Epidermal melanocyte (primary cell): ENCODE results near the gene IL16.
"Not testable (repeated sequence)": the region's sequence is repeated elsewhere in the genome, so short reads cannot be mapped to it uniquely, and the experiment has no call there.

Experiments
- DNase-seq: peaks from one replicate; pipeline ENCODE4 v3.0.0; 2011; ENCODE audit warnings: low spot score; ENCODE audit not compliant: insufficient read length

IL16 gene

DNA sequence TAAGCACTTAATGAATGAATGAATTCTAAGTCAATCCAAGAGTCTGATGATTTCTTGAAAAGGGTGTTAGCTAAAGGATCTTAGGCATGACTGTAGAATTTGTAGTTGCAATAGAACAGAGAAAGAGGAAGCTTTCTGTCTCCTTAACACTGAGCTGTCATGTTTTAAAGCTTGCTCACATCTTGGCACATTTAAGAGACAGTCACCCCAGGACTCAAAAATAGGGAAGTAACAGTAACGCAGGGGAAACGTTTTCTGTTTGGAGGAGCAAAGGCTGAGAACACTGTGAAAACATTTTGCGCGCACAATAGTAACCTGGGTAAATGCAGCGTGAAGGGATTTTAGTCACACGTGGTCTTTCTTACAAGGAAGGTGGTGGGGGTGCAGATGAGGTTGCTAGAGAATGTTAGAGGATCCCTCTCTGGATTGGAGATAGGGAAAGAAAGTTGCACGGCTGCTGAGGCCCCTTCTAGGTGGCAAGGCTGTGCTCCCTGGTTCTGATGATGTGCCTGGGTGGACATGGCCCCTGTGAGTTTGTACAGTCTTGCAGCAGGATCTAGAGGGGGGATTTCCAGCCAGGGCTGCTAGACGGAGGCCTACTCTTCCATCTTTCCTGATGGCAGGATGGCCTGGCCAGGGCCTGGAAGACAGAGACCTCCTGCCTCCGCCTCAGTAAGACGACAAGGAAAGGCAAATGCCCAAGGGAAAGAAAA is 115.2 kb downstream of the IL16 start:
- DNase-seq = no peak

DNA sequence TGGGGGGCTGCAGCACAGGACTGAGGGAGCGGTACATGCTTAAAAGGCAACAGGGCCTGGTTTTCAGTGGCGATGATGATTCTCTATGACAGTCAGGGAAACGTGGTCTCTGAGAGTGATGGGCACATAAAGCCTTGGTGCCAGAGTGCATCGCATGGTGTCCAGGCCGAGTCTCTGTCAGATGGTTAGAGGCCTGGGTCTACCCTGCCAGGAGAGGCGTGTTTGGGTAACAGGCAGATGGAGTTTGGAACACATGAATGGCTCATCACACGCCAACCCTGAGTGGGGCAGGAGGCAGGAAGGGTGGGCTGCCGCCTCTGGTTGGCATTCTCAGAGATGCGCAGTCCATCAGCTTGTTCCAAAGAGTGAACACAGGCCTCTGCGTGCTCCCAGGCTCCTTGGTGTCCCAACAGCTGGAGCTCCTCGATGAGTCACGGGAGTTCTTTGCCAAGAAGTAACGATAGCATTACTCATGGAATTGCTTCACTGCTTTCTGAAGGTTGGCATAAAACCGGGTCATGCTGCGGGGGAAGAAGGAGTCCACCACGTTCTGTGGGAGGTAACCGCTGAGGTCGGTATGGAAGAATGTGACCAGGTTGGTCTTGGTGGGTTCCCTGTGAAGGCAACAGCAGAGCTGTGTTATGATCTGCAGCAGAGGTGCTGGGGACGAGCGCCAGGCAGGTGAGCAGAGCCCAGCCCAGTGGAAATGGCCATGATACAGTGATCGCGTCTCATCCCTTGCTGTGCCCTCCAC is 116.3 kb downstream of the IL16 start:
- peak; percentile 79 for DNase-seq

DNA sequence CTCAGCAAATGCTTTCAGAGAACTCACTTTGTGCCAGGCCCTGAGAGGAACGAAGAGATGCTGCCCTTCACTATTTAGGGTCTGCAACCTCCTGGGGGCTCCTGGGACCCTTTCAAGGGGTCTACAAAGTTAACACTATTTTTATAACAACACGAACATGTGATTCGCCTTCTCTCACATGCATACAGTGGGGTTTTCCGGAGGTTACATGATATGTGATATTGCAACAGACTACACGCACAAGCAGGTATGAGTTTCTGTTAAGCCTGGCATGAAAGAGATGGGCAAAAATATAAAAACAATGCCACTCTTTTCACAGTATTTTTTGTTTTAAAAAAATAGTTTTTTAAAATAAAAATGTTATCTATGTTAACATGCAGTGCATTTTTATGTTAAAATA is 117.0 kb downstream of the IL16 start:
- no peak for DNase-seq

DNA sequence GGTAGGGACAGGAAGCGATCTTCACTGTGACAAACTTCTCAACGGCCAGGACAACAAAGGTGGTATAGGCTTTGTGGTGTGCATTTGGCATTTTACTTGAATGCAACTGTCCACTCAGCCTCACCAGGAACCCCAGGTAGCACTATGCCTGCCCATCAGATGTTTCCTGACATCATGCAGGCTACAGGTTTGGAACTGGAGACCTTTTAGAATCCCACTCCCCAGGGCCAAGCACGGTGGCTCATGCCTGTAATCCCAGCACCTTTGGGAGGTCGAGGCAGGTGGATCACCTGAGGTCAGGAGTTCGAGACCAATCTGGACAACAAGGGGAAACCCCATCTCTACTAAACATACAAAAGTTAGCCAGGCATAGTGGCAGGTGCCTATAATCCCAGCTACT is 117.7 kb downstream of the IL16 start:
- no peak for DNase-seq

DNA sequence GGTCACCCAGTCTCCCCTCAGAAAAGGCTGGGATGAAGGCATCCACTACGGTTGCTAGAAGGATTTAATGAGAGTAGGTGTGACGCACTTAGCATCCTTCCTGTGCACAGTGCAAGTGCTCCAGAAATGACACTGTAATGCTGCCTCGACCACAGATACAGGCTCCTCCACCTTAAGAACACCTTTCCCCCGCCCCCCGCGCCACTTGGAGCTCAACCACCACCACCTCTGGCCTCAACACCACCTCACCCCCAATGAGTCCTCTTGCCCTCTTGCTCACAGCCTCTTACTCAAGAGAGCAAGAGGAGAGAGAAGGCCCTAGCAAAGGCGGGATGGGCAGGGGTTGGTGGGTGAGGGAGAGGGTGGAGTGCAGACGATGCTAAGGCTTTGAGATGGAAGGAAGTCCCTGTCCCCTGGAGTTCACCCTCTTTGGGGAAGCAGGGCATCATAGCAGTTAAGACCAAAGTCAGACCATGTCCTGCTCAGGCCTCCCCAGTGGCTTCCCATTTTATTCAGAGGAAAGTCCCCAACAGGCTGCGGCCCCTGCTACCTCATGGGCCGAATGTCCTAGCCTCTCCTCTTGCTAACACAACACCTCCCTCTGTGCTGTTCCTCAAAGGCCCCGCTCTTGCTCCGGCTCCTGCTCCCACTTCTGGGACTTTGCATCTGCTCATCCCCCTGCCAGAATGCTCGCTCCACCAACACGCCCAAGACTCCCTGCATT is 118.9 kb downstream of the IL16 start:
- DNase-seq = no peak

DNA sequence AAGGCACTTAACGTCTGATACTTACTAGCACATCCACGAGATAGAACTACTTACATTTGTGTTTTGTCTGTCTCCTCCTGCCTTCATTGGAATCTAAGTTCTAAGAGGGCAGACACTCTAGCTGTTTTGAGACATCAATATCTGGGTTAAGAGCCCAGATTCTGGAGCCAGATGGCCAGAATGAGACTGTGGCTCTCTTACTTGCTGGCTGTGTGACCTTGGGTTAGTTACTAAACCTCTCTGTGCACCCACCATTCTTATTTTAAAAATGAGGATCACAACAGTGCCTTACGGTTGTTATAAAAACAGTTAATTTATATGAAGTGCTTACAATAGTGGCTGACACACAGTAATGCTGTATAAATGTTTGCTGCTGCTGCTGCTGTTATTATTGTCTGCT is 119.6 kb downstream of the IL16 start:
- no peak for DNase-seq

DNA sequence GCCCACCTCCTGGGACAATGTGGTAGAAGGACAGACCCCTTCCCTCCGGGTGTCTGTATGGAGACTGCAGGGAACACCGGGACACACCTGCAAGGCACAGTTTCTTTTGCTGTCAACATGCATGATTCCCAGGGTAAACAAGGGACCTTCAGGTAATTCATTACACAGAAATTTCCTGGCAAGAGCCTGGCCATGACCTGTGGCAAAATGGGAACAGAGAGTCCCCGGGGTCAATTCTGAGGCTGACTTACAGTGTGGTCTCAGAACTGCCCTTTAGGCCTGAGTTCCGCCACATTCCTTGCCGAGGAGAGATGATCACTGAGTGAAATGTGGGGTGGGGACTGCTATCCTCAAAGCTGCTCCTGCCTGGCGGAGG is 121.0 kb downstream of the IL16 start:
- DNase-seq = no peak

DNA sequence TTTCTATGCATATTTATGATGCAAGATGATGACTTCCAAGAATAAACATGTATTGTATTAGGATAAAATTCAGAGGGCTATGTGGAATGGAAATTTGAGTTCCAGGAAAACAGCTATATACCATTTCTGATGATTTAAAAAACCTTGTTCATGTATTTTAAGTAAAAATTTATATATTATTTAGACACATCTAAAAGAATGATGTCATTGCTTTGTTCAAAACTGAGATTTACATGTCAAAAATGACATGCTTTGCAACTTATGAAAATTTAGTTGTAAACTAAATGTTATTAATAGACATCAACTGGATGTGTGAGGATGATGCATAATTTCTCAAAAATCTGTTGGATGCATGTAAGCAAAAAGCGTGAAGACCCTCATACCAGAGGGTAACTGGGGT is 125.0 kb downstream of the IL16 start:
- DNase-seq = no peak

DNA sequence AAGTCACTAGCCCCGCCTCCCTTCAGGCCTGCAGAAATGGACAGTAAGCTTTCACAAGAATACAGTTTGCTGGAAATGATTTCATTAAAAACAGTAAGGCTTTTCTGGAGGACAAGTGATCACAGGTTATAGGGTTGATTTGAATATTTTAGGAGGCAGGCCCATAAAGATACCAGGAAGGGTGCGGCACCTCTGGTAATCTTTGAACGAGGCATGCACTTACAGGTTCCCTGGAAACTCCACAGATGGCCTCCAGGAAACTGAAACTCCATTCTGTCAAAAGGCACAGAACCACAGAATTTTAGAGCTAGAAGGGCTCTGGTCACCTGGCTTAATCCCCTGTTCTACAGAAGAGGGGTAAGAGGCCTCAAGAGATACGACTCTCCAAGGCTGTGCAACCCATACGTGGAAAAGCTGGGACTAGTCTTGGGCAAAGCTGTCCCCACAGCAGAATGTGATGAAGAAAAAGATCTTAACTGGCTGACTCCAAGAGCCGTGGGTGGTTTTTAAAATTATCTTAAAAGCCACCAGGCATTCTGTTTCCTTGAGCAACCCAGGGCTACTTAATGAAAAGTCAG is 126.1 kb downstream of the IL16 start:
- DNase-seq = no peak

DNA sequence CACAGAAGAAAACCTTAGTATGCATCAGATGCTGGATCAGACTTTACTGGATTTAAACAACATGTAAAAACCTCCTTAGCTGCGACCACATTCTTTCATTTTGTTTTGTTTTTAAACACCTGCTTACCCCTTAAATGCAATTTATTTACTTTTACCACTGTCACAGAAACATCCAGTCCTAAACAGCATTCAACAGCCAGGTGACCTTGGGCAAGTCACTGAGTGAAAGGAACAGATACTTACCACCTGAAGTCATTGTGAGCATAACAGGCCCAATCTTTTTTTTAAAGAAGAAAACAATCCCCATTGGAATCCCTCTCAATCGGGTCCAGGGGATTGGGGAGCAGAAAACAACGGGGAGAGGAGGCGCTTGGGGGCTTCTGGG is 126.9 kb downstream of the IL16 start:
- DNase-seq = no peak

DNA sequence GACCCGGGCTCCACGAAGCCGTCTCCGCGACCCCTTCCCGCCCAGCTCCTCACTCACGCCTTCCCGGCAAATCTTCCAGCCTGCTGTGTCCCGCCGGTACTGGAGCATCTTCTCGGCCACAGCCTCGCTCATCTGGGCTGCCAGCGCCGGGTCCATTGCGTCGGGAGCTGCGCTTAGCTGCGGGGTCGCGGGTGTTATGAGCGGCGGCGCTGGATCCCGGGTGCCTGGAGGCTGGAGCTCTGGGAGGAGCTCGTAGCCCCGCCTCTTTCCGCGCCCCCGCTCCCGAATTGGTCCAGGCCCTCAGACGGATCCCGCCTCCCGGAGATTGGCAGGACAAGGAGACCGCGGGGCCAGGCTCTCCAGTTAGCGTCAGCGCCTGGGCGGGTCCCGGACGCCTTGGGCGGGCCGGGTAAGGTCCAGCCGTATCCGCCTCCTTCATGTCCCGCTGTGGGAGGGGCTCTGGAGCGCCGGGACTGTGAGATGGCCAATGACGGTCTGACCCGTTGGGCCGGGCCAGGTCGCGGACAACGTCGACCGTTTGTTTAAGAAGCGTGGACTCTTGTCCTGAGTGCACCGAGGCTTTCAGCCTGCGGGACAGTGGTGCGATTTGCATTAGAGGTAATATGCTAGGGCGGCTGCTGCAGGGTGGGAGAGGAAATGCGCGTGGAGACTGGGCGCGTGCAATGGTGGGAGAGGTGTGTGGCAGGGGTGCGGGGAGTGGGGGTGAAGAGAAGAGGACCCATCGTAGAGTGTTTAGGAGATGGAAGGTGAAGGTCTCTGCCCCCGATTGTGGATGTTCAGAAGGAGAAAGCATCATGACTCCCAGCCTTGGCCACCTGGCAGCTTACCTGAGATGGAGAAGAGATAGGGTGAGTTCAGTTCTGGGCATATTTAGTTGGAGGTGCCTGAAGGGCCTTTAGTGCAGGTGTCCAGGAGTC is 127.5 kb downstream of the IL16 start, which contains the start of gene STARD5:
Gene STARD5 (minus strand): TSS at position 198 of the 938 bp plus-strand sequence. CDS start 42 bp downstream, at position 156.
- peak; percentile 92 for DNase-seq

DNA sequence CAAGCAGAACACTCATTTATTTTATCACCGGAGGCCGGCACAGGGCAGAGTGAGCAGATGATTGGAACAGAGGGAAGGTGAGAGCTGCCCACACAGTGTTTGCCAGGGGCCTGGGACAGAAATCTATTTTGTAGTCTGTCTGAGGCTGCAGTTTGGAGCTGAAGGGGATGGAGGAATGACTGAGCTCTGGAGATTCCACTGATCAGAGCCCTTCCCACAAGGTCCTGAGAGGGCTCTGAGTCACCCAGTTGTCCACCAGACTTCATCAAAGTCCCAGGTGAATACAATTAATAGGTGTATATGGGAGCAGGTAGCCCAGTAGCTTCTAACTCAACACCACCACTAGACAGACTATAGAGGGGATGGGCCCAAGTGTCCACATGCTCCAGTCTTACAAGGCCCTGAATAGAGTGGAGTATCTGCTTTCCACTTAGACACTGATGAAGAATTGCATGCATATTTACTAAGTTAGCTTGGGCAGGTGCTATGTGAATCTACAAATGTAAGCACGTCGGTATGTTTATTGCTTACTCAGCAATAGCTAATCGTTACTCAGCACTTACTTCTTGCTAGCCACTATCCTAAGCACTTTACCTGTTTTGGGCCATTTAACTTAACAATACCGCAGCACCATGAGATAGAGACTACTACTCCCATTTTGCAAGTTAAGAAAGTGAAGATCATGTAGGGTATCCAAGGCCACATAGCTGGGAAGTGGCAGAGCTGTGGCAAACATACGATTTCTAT is 130.0 kb downstream of the IL16 start:
- DNase-seq = no peak

DNA sequence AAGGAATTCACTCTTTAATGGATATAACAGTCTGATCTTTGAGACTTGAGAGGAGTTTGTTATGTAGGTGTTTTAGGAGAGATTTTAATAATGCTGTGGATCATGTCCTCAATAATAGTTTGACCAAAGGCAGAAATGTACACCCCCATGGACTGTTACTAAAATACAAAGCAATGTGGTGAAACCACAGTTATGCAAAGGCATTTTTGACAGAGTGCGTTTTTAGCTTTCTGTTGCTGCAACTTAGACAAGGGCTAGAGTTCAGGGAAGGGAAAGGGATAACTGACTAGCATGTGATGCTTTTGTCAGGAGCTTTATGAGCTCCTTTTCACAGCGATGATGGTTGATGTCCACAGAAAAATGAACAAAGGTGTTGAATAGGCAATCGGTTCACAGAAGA is 130.8 kb downstream of the IL16 start:
- DNase-seq = no peak

DNA sequence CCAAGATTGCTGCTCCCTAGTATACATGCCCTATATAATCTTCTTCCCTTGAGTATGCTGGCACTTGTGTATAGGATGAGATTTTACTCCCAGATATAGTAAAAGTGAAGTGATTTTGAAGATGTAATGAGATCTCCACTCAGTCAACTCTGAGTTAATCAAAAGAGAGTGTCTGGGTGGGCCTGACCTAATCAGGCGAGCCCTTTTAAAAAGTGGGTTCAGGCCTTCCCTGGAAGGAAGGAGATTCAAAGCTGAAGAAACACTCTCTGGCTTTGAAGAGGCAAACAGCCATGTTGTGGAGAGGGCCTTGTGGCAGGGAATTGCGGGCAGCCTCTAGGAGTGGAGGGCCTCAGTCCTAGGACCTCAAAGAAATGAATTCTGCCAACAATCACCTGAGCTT is 132.8 kb downstream of the IL16 start:
- no peak for DNase-seq

DNA sequence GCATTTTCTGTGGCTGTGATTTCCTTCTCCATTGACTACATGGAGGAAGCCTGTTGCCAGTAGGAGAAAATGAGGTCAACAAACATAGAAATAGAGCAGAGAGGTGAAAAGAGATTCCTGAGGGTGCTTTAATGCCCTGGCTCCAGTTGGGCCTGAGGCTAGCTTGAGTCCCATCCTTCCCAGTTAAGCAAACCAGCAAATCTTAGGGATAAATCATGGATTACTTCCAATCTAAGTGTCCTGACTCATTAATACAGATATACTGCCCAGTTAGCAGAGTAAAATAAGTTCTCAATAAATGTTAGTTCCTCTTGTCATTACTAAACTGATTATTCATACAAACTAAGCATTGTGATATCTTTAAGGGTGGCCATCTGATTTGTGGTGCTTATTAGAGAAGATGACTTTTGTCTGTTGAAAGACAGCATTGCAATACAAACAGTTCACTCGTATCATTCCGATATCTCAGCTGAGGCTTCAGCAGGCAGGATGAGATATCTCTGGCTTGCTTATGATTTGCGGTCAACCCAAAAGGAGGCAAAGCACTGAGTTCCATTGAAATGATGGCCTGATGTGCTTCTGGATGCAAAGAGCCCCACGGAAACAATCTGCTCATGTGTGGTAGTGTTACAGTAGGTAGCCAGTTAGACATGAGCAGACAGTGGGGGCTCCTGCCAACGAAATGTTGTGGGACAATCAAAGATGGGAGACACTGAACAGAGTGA is 133.8 kb downstream of the IL16 start:
- no peak for DNase-seq

DNA sequence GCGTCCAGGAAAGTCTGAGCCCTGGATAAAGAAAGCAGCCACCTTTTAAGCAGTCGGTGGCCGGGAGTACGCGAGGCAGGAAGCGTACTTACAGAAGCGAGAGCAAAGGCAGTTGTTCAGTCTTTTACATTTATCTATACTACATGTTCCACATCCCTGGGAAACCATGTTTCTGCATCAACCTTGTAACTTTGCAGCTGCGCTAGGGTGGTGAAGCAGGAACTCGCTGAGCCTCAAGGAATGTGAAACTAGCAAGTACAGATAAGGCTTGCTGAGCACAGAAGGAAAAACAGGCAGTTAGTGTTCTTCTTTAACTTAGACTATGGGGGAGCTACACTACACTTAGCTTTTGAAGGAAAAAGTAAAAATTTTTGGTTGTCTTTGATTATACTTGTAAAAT is 134.5 kb downstream of the IL16 start:
- not testable (repeated sequence) for DNase-seq

DNA sequence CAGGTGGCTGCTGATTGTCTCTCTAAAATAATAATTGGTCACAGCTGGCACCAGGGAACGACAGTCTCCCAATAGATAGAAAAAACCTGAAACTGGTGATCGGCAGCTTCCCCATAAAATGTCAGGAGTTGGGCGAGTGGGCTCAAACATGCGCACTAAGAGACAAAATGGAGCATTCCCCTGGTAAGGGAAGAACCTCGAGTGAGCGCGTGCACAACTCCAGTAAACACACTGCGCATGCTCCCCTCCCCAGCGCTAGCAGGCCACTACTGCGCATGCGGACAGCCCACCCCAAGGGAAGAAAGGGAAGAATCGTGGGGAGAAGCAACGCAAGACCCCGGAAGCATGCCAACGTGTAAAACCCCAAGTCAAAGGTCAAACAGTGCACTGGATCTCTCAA is 134.9 kb downstream of the IL16 start:
- no peak for DNase-seq

DNA sequence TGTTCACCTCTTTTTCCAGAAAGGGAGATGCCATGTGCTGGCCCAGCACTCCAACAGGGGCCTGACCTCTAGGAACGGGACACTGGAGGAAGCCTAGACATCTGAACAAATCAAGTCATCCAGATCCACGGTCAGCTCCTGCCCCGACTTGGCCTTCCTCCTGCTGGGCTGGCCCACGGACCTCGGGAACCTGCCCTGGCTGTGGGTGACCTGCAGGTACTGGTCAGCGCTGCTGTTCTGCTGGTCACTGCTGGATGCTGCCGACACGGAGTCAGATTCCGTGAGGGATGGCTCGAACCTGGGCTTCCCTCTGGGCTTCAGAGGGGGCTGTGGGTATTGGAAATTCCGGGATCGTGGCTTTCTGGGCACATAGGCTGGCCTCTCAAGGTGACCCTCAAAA is 135.6 kb downstream of the IL16 start:
- no peak for DNase-seq

DNA sequence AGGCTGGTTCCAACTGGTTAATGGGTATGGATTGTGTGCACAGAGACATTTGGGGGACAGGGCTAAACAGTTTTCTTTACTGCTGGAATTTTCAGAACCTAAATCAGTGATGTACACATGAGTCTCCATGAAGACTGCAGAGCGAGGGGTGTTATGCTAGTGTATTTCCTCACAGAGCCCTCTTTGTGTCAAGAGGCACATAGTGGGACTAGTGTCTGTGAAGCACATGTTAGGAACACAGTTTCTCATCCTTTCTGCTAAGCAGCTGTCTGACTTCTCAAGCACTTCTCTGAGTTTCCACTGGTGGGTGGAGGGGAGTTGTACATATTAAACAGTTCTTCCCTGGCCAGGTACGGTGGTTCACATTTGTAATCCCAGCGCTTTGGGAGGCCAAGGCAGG is 136.7 kb downstream of the IL16 start:
- no peak for DNase-seq
